ENCODE data around the gene SLC49A4.

SLC49A4 gene

DNA sequence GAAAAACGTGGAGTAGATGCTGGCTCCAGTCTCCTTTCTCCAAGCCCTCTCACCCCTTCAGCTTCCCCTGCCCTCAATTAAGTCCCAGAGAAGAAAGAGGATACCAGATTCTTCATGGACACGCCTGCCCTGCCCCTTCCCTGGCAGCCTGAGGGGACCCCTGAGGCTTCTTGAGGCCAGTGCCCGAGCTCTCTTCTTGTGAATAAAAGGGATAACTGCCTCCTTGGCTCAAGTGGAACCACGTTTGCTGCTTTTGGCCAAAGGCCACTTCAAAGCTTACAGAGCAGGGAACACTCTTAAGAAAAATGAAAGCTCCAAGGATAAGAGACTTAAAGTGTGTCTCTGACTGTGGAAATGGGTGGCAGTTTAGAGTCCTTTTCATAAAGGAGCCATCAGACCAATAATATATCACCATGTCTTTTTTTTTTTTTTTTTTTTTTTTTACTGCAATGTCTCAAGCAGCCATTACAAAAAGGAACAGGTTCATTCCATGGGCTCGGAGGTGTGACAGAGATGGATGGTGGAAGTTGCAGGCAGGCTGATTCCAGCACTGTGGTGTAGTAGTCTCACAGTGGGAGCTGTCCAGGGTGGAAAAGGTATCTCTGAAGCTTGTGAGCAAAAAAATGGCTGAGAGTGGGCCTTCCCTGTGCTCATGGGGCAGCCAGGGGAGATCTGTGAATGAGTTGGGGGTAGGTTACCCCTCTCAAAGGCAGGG is 123.9 kb downstream of the SLC49A4 start:
- TF ChIP-seq, protein P1, sequence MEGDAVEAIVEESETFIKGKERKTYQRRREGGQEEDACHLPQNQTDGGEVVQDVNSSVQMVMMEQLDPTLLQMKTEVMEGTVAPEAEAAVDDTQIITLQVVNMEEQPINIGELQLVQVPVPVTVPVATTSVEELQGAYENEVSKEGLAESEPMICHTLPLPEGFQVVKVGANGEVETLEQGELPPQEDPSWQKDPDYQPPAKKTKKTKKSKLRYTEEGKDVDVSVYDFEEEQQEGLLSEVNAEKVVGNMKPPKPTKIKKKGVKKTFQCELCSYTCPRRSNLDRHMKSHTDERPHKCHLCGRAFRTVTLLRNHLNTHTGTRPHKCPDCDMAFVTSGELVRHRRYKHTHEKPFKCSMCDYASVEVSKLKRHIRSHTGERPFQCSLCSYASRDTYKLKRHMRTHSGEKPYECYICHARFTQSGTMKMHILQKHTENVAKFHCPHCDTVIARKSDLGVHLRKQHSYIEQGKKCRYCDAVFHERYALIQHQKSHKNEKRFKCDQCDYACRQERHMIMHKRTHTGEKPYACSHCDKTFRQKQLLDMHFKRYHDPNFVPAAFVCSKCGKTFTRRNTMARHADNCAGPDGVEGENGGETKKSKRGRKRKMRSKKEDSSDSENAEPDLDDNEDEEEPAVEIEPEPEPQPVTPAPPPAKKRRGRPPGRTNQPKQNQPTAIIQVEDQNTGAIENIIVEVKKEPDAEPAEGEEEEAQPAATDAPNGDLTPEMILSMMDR (IDR thresholded peaks at IDR 0.05; ENCODE audit: low read depth, low read length), result no peak
- DNase-seq (ENCODE audit: extremely low read depth, low read depth), result no peak

DNA sequence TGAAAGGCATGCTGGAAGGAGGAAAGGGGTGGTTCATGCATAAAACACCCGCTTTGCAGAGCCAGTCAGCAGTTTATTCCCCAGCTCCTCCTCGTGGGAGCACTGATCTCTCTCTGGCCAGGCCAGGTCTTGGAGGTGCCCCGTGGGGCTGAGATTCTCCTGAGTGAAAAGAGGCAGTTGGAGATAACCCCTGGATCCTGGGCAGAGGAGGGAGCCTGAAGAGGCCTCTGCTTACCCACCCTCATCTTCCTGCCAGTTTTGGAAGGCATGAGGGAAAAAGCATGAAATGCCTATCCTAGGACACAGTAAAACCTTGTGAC is 124.4 kb downstream of the SLC49A4 start:
- TF ChIP-seq, protein P1 (IDR thresholded peaks at IDR 0.05; ENCODE audit: low read depth, low read length), result no peak
- DNase-seq (ENCODE audit: extremely low read depth, low read depth), result no peak

DNA sequence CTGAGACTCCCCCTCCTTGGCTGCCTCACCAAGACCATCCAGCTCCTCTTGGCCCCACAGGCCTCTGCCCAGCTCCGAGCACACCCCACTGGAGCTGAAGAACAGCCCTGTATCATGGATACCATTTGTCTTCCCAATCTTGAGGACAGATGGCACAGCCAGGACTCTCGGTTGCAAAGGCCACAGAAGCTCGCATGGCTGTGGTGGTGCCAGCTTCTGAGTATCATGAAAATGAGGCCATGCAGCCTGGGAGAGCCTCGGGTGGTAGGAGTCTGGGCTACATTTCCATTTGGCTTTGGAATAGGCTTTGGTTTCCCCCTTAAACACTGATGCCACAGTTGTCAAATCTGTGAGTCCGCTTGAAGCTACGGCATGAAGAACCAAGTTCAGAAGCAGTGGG is 126.1 kb downstream of the SLC49A4 start:
- TF ChIP-seq, protein P1 (IDR thresholded peaks at IDR 0.05; ENCODE audit: low read depth, low read length), result no peak
- no peak for DNase-seq (ENCODE audit: extremely low read depth, low read depth)

DNA sequence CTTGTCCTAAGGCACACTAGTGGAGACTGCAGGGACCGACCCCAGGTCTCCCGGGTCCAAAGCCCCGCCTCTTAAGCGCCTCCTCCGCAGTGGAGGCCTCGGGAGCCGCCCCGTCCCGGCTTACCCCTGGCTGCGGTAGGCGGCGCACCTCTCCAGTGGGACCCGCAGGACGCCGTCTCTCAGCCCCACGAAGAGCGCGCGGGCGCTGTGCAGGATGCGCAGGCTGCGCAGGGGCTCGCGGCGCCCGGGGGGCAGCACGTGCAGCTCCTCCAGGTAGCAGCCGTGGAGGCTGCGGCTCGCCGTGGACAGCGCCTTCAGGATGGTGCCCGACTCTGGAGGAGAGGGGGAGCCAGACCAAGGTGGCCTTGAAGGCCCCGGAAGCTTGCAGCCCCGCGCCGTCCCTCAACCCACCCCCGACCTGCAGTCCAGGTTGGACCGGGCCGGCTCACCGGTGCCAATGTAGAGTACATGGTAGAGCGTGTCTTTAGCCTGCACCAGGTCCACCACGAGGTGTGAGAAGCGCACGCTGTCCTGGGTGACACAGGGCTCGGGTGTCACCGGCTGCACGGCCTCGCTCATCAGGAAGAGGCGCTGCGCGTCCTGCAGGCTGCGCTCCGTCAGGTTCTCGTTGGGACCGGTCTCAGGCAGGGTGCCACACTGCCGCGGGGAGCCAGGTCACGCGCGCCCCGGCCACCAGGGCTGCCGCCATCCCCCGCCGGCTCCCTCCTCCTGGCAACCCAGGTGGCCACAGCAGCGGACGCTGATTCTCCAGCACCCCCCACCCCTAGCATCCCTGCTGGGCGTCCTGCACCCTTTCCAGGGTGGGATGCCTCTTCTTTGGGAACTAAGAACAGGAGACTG is 127.2 kb downstream of the SLC49A4 start:
- no peak for DNase-seq (ENCODE audit: extremely low read depth, low read depth)
- TF ChIP-seq, protein P1 (IDR thresholded peaks at IDR 0.05; ENCODE audit: low read depth, low read length), result no peak

DNA sequence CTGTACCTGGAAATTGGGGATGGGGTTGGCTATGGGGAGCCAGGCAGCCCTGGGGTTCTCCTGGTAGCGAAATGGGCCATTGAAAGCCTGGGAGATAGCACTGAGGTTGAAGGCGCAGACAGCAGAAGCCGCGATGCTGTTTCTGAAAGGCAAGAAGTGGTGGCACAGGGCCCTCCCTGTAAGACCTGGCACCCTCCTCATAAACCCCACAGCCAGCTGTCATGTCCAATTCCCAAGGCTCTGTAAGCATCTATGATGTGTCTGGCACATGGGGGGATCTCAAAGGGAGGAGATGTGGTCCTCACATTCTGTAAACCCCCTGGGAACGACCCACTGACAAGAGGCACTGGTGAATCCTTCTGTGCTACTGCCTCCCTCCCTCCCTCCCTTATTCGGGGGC is 128.7 kb downstream of the SLC49A4 start:
- no peak for DNase-seq (ENCODE audit: extremely low read depth, low read depth)
- TF ChIP-seq, protein P1 (IDR thresholded peaks at IDR 0.05; ENCODE audit: low read depth, low read length), result no peak

DNA sequence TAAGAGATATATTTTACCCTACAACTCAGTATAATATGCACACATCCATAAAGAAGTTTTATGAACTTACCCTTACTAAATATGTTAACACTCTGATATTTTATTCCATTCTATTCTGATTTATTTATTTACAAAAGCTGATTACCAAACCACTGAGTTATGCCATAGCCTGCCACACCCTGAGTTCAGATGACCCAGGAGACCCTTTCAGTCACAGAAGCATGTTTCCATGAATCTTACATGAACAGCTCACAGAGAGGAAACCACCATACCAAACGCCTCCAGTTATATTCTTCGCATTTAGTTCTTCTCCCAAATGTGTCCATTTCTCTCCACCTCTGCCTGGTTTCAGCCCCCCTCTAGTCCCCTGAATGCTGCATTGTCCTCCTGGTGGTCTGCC is 129.2 kb downstream of the SLC49A4 start:
- DNase-seq (ENCODE audit: extremely low read depth, low read depth), result no peak
- TF ChIP-seq, protein P1 (IDR thresholded peaks at IDR 0.05; ENCODE audit: low read depth, low read length), result no peak

DNA sequence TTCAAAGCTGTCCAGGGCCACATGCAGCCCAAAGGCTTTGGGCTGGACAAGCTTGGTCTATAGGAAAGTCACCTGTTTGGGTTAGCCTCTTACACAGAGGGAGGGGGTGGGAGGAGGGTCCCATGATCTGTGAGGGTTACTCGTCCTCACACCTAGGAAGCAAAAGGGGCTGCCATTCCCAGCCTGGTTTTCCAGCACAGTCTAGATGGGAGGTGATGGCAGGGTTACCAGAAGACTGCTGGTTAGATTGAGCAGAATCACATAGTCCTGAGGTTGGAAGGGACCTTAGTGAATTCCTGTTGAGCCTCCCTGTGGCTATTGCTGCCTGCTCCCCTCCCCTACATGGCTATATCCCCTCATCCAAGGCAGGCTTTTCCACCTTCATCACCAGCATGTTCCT is 130.9 kb downstream of the SLC49A4 start:
- DNase-seq (ENCODE audit: extremely low read depth, low read depth), result no peak
- TF ChIP-seq, protein P1 (IDR thresholded peaks at IDR 0.05; ENCODE audit: low read depth, low read length), result no peak
